ENCODE results near the gene TTC23.

TTC23 gene

GRCh38 chr15:99164119-99164518 is 85.3 kb downstream of the TTC23 start:
- no peak for DNase-seq (ENCODE audit: low read depth)

GRCh38 chr15:99163271-99164062 is 85.9 kb downstream of the TTC23 start:
- no peak for DNase-seq (ENCODE audit: low read depth)

GRCh38 chr15:99158626-99159412 is 90.6 kb downstream of the TTC23 start:
- DNase-seq (ENCODE audit: low read depth) = no peak

- DNase-seq (ENCODE audit: low read depth) = no peak
Observed at GRCh38 chr15:99157456-99157855, 91.9 kb downstream of the TTC23 start.

GRCh38 chr15:99155961-99156443 is 93.4 kb downstream of the TTC23 start:
- no peak for DNase-seq (ENCODE audit: low read depth)

- DNase-seq (ENCODE audit: low read depth) = no peak
Observed at GRCh38 chr15:99154271-99154670, 95.1 kb downstream of the TTC23 start.

GRCh38 chr15:99153026-99153535 is 96.3 kb downstream of the TTC23 start:
- no peak for DNase-seq (ENCODE audit: low read depth)

- DNase-seq (ENCODE audit: low read depth) = no peak
Observed at GRCh38 chr15:99151156-99151555, 98.2 kb downstream of the TTC23 start.

GRCh38 chr15:99149366-99149765 is 100.0 kb downstream of the TTC23 start:
- no peak for DNase-seq (ENCODE audit: low read depth)

GRCh38 chr15:99148851-99149276 is 100.5 kb downstream of the TTC23 start:
- no peak for DNase-seq (ENCODE audit: low read depth)

- DNase-seq (ENCODE audit: low read depth) = no peak
Observed at GRCh38 chr15:99146661-99147060, 102.7 kb downstream of the TTC23 start.

GRCh38 chr15:99145778-99146177 is 103.6 kb downstream of the TTC23 start:
- no peak for DNase-seq (ENCODE audit: low read depth)

GRCh38 chr15:99145005-99145404 is 104.4 kb downstream of the TTC23 start:
- DNase-seq (ENCODE audit: low read depth) = no peak

- no peak for DNase-seq (ENCODE audit: low read depth)
Observed at GRCh38 chr15:99143655-99144610, 105.4 kb downstream of the TTC23 start.

- no peak for DNase-seq (ENCODE audit: low read depth)
Observed at GRCh38 chr15:99143242-99143641, 106.1 kb downstream of the TTC23 start.

- DNase-seq (ENCODE audit: low read depth) = no peak
Observed at GRCh38 chr15:99142562-99142961, 106.8 kb downstream of the TTC23 start.

GRCh38 chr15:99141943-99142342 is 107.4 kb downstream of the TTC23 start:
- no peak for DNase-seq (ENCODE audit: low read depth)

- no peak for DNase-seq (ENCODE audit: low read depth)
Observed at GRCh38 chr15:99140590-99140989, 108.8 kb downstream of the TTC23 start.

- DNase-seq (ENCODE audit: low read depth) = no peak
Observed at GRCh38 chr15:99139276-99139675, 110.1 kb downstream of the TTC23 start.

GRCh38 chr15:99138491-99138982 is 110.8 kb downstream of the TTC23 start:
- no peak for DNase-seq (ENCODE audit: low read depth)

GRCh38 chr15:99137877-99138276 is 111.5 kb downstream of the TTC23 start:
- DNase-seq (ENCODE audit: low read depth) = no peak

GRCh38 chr15:99137111-99137546 is 112.3 kb downstream of the TTC23 start:
- no peak for DNase-seq (ENCODE audit: low read depth)

Data from activated T-cell treated with anti-CD3 and anti-CD28 coated beads for 1 hour (primary cell).